Tibial nerve (tissue), 4 donors: Measurements from ENCODE around the gene TFPT. TPM values are rescaled to one million over a fixed set of nuclear protein-coding genes. Genes with fewer than 3 reads are reported as not detected.
A peak's percentile ranks its signal among the peaks of the same experiment; 100 is the strongest.
"Not testable (repeated sequence)": the region's sequence is repeated elsewhere in the genome, so short reads cannot be mapped to it uniquely, and the experiment has no call there.

ENCODE experiments used
- DNase-seq, 2 donors: peaks; one replicate each; pipeline ENCODE4 v3.0.0-alpha.2; 2019; ENCODE audit warnings: low spot score in 2 of 2
- H3K27ac ChIP-seq, 4 donors: fragments of 200-600 bp; sonication (generic) in 3 of 4; one replicate each; pipeline ENCODE4 v1.5.1; 2017 to 2019; ENCODE audit warnings: mild to moderate bottlenecking in 1 of 4
- H3K27me3 ChIP-seq, 2 donors: fragments of 200-600 bp; sonication (generic) in 1 of 2; one replicate each; pipeline versions ENCODE4 v1.5.1 to v1.6.0; 2017 to 2019
- H3K36me3 ChIP-seq, 3 donors: fragments of 200-600 bp; sonication (generic); one replicate each; pipeline ENCODE4 v1.5.1; 2018 to 2019
- H3K4me1 ChIP-seq, 4 donors: fragments of 200-600 bp; sonication (generic) in 3 of 4; one replicate each; pipeline ENCODE4 v1.5.1; 2017 to 2019
- H3K4me3 ChIP-seq, 4 donors: fragments of 200-600 bp; sonication (generic) in 3 of 4; one replicate each; pipeline ENCODE4 v1.5.1; 2017 to 2019; ENCODE audit warnings: mild to moderate bottlenecking in 1 of 4, moderate library complexity in 1 of 4
- H3K9me3 ChIP-seq, 4 donors: fragments of 200-600 bp; sonication (generic) in 3 of 4; one replicate each; pipeline ENCODE4 v1.5.1; 2017 to 2019
- EP300 ChIP-seq, 2 donors: sonication (generic); formaldehyde crosslinking; IDR thresholded peaks; one replicate each; pipeline ENCODE4 v1.6.1; 2017; ENCODE audit warnings: antibody characterized with exemption in 2 of 2, mild to moderate bottlenecking in 1 of 2
- POLR2A ChIP-seq, 2 donors: fragments of 450-650 bp; IDR thresholded peaks; one replicate each; pipeline ENCODE4 v1.6.1; 2017; ENCODE audit warnings: antibody characterized with exemption in 2 of 2, mild to moderate bottlenecking in 2 of 2, moderate library complexity in 2 of 2
- WGBS, 2 donors: methylation state at CpG; one replicate each; pipeline ENCODE4 v1.1.5; 2018; 5-methylcytosine and 5-hydroxymethylcytosine counted together
- total RNA-seq, 4 donors: library from RNA; depleted of rRNA; stranded (reverse); fragments of >200 nt; gene quantifications; one replicate each; pipeline ENCODE4 v1.1.0, GENCODE V29; 2016
- TF ChIP-seq, protein P1 (sequence below), 5 experiments: fragments of 200-600 bp in 3 of 5; fragments of 450-650 bp in 2 of 5; sonication (generic) in 3 of 5; IDR thresholded peaks; one replicate each; pipeline ENCODE4 v1.5.1; 2016 to 2019; ENCODE audit warnings: antibody characterized with exemption in 5 of 5, mild to moderate bottlenecking in 3 of 5, moderate library complexity in 2 of 5

TFPT gene
- total RNA-seq, 4 donors from 2014 or later: 9.6 to 19.0 (median 13.5) TPM

DNA sequence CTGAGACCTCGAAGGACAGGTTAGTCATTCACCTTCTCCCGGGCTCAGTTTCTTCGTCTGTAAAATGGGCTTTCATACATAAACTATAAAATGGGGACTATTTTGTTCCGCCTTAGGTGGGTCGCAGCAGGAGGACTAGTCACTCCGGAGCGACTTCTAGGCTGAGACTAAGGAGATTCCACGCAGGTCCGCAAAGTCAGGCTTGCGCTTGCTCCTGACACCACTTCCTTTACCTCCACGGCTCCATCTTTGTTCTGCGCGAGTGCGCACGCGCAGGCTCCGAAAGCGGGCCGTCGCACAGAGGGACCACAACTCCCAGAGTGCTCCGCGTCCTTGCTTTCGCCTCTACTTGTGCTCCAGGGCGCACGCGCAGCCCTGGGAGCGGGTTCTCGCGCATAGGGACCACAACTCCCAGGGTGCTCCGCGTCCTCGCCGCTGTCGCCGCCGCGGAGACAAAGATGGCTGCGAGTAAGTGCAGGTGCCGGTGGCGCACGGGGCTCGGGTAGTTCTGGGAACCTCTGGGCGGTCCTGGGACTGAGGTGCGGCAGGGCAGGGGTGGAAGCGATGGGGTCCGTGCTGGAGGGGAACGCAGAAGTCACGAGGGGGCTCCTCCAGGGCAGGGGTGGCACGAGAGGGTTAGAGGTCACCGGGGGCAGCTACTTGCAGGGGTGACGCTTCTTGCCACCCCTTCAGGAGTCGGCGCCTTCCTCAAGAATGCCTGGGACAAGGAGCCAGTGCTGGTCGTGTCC lies 12.9 kb downstream of the TFPT start, which contains the start of gene NDUFA3:
TSS of gene NDUFA3 (plus strand) at position 435 of the 749 bp plus-strand sequence. CDS start at position 459, 24 bp downstream.
- Histone ChIP-seq H3K4me1 (peaks cover 0 to 15% (median 7%) of the 10 kb centered on the region in 4 donors), H3K9me3 (no peaks in the 10 kb centered on the region), H3K36me3 (peaks cover 0 to 27% (median 0%) of the 10 kb centered on the region in 3 donors), H3K27ac (peak within 1 kb of the TSS in 3 of 4 donors; percentile 66 to 84 (median 71)), H3K27me3 (no peaks in the 10 kb centered on the region), H3K4me3 (peak within 1 kb of the TSS; percentile 63 to 91 (median 76))
- TF ChIP-seq, protein P1, sequence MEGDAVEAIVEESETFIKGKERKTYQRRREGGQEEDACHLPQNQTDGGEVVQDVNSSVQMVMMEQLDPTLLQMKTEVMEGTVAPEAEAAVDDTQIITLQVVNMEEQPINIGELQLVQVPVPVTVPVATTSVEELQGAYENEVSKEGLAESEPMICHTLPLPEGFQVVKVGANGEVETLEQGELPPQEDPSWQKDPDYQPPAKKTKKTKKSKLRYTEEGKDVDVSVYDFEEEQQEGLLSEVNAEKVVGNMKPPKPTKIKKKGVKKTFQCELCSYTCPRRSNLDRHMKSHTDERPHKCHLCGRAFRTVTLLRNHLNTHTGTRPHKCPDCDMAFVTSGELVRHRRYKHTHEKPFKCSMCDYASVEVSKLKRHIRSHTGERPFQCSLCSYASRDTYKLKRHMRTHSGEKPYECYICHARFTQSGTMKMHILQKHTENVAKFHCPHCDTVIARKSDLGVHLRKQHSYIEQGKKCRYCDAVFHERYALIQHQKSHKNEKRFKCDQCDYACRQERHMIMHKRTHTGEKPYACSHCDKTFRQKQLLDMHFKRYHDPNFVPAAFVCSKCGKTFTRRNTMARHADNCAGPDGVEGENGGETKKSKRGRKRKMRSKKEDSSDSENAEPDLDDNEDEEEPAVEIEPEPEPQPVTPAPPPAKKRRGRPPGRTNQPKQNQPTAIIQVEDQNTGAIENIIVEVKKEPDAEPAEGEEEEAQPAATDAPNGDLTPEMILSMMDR (IDR thresholded peaks at IDR 0.05): peak in 2 of 5 experiments; percentile 5 to 23
- TF ChIP-seq POLR2A (IDR thresholded peaks at IDR 0.05) (peak; percentile 44 to 62), EP300 (IDR thresholded peaks at IDR 0.05) (peak; percentile 88 to 93)
- WGBS, 2 donors: 3 to 7% methylated on average over 27 to 54 of the region's 54 CpGs
- peak; percentile 92 to 93 for DNase-seq

DNA sequence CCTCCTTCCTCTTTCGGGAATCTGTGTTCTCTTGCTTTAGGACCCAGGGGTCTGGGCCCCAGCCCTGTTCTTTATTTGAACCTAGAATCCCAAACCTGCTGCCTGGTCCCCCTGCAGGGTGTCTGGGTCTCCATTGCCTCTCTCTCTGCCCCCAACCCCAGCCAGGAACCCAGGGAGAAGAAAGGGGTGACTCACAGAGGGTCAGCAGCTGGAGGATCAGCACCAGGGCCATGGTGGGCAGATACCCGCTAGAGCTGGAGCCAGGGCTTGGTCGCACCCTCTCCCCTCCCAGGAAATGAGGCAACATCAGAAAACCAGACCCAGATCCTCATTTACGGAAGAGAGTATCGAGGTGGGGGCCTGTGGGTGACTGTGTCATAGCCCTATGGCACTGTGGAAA lies 14.9 kb downstream of the TFPT start, which contains the start of gene OSCAR:
TSS of gene OSCAR (minus strand) at position 243 of the 400 bp plus-strand sequence. CDS start at position 232, 11 bp downstream.
- WGBS, 2 donors: 42 to 49% methylated on average over 5 of the region's 5 CpGs
- DNase-seq: no peak
- Histone ChIP-seq H3K36me3 (peaks cover 0 to 7% (median 0%) of the 10 kb centered on the region in 3 donors), H3K4me3 (peak within 1 kb of the TSS in 1 of 4 donors; percentile 18), H3K4me1 (peaks cover 0 to 20% (median 12%) of the 10 kb centered on the region in 4 donors), H3K27ac (peak within 1 kb of the TSS in 1 of 4 donors; percentile 22), H3K27me3 (peaks cover 0 to 11% of the 10 kb centered on the region in 2 donors), H3K9me3 (no peaks in the 10 kb centered on the region)
- TF ChIP-seq EP300 (IDR thresholded peaks at IDR 0.05) (no peak), POLR2A (IDR thresholded peaks at IDR 0.05) (no peak)
- TF ChIP-seq, protein P1 (IDR thresholded peaks at IDR 0.05): no peak

DNA sequence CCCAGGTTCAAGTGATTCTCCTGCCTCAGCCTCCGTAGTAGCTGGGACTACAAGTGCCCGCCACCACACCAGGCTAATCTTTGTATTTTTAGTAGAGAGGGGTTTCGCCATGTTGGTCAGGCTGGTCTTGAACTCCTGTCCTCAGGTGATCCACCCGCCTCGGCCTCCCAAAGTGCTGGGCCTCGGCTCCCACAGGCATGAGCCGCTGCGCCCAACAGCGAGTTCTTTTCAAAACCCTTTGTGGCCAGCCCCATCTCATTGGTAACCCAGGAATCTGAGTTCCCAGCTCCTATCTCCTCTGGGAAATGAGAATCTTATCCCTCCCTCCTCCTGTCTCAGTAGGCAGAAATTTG lies 15.6 kb downstream of the TFPT start:
- peaks cover 0 to 18% of the 10 kb centered on the region in 2 donors for H3K27me3 ChIP-seq
- H3K4me3 ChIP-seq, H3K36me3 ChIP-seq, H3K27ac ChIP-seq, H3K9me3 ChIP-seq, DNase-seq: not testable (repeated sequence)
- WGBS, 2 donors: 71 to 80% methylated on average over 9 of the region's 9 CpGs
- peaks cover 0 to 25% (median 13%) of the 10 kb centered on the region in 4 donors for H3K4me1 ChIP-seq

DNA sequence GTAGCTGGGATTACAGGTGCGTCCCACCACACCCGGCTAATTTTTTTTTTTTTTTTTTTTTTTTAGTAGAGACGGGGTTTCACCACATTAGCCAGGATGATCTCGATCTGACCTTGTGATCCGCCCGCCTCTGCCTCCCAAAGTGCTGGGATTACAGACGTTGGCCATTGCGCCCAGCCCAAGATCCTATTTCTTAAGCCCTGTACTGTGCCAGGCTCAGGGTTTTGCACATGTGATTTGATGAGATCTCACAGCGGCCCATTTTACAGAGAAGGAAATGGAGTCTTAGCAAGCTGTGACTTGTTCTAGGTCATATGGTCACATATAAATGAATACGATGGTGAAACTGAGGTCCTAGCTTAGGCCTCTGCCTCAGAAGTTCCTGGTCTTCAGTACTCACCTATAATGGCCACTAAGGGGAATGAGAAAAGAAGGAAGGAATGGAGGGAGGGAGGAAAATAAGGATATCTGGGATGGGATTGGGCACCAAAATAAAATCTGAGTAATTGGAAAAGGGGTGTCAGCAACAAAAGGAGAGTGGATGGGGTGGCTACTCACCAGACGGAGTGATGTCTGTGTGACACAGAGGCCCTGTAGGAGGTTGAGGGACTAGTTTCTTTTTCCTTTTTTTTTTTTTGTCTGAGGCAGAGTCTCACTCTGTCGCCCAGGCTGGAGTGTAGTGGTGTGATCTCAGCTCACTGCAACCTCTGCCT lies 16.1 kb downstream of the TFPT start:
- no peaks in the 10 kb centered on the region for H3K36me3 ChIP-seq
- peaks cover 0 to 23% of the 10 kb centered on the region in 2 donors for H3K27me3 ChIP-seq
- no peak overlapping the region for H3K27ac ChIP-seq
- no peak for DNase-seq
- WGBS, 2 donors: 83 to 84% methylated on average over 12 of the region's 12 CpGs
- peaks cover 0 to 25% (median 13%) of the 10 kb centered on the region in 4 donors for H3K4me1 ChIP-seq
- H3K4me3 ChIP-seq: no peak overlapping the region
- no peaks in the 10 kb centered on the region for H3K9me3 ChIP-seq
- TF ChIP-seq EP300 (IDR thresholded peaks at IDR 0.05) (no peak), POLR2A (IDR thresholded peaks at IDR 0.05) (no peak)
- TF ChIP-seq, protein P1 (IDR thresholded peaks at IDR 0.05): no peak

DNA sequence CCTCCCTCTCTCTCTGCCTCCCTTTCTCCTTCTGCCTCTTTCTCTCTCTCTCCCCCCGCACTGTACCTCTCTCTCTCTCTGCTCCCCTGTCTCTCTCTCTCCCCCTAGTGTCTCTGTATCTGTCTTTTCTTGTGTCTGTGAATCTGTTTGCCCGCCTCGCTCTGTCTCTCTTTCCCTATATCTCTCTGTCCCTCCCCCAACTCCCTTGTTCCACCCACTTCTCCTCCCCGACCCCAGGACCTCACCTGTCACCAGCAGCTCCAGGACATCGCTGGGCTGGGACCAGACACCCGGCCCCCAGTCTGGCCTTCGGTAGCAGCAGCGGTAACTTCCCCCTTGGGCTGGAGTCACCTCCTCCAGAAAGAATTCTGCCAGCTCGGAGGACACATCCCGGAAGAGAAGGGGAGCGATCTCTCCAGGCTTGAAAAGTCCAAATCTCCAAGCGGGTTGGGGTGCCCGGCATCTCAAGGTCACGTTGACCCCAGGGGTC lies 18.8 kb downstream of the TFPT start:
- TF ChIP-seq EP300 (IDR thresholded peaks at IDR 0.05) (no peak), POLR2A (IDR thresholded peaks at IDR 0.05) (no peak)
- TF ChIP-seq, protein P1 (IDR thresholded peaks at IDR 0.05): no peak
- peak in 1 of 2 donors; percentile 22 for DNase-seq
- Histone ChIP-seq H3K4me1 (peaks cover 0 to 10% (median 6%) of the 10 kb centered on the region in 4 donors), H3K27me3 (peaks cover 0 to 32% of the 10 kb centered on the region in 2 donors), H3K9me3 (no peaks in the 10 kb centered on the region), H3K36me3 (no peaks in the 10 kb centered on the region), H3K27ac (peak overlapping the region in 1 of 4 donors; percentile 70), H3K4me3 (peak overlapping the region in 1 of 4 donors; percentile 51)
- WGBS, 2 donors: 4 to 7% methylated on average over 13 to 14 of the region's 14 CpGs

DNA sequence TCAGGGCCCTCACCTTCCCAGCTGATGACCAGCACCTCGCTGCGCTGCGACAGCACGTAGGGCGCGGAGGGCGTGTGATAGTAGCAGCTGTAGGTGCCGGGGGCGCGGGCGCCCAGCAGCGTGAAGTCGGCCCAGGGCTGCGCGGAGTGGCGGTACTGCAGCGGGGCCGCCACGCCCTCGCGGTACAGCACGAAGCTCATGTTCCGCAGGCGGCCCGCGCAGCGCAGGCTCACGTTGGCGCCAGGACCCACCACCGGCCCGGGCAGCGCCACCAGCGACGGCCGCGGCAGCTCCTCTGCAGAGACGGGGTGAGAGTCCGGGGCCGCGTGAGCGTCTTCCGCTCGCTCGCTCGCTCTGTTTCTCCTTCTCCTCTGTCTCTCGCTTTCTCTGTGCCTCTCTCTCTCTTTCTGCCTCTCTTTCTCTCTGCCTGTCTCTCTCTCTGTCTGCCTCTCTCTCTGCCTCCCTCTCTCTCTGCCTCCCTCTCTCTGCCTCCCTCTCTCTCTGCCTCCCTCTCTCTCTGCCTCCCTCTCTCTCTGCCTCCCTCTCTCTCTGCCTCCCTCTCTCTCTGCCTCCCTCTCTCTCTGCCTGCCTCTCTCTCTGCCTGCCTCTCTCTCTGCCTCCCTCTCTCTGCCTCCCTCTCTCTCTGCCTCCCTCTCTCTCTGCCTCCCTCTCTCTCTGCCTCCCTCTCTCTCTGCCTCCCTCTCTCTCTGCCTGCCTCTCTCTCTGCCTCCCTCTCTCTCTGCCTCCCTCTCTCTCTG lies 19.4 kb downstream of the TFPT start:
- H3K27me3 ChIP-seq: peaks cover 0 to 32% of the 10 kb centered on the region in 2 donors
- peak overlapping the region in 1 of 4 donors; percentile 70 for H3K27ac ChIP-seq
- 1% methylated on average over 37 to 46 of the region's 46 CpGs for WGBS, 2 donors
- not testable (repeated sequence) for H3K9me3 ChIP-seq, DNase-seq, H3K36me3 ChIP-seq
- peak overlapping the region in 2 of 4 donors; percentile 43 to 51 for H3K4me3 ChIP-seq
- H3K4me1 ChIP-seq: peaks cover 0 to 10% (median 6%) of the 10 kb centered on the region in 4 donors
